Peyer's patch (tissue), 4 donors: ENCODE data around the gene ANKIB1. TPM values are rescaled to one million over a fixed set of nuclear protein-coding genes. Genes with fewer than 3 reads are reported as not detected.
"Not testable (repeated sequence)": the region's sequence is repeated elsewhere in the genome, so short reads cannot be mapped to it uniquely, and the experiment has no call there.

Source experiments
- DNase-seq, 3 donors: peaks; one replicate each; pipeline ENCODE4 v3.0.0-alpha.2; 2017 to 2019
- H3K27ac ChIP-seq, 4 donors: fragments of 200-600 bp; sonication (generic); one replicate each; pipeline ENCODE4 v1.5.1; 2016 to 2019
- H3K27me3 ChIP-seq, 2 donors: fragments of 200-600 bp; sonication (generic); one replicate each; pipeline ENCODE4 v1.5.1; 2019
- H3K36me3 ChIP-seq, 3 donors: fragments of 200-600 bp; sonication (generic); one replicate each; pipeline ENCODE4 v1.5.1; 2016 to 2019
- H3K4me1 ChIP-seq, 4 donors: fragments of 200-600 bp; sonication (generic); one replicate each; pipeline ENCODE4 v1.5.1; 2016 to 2019
- H3K4me3 ChIP-seq, 4 donors: fragments of 200-600 bp; sonication (generic); 1 replicate in 3 of 4; 2 replicates in 1 of 4; pipeline ENCODE4 v1.5.1; 2016 to 2019; ENCODE audit warnings: mild to moderate bottlenecking in 1 of 4
- H3K9me3 ChIP-seq, 4 donors: fragments of 200-600 bp; sonication (generic); one replicate each; pipeline ENCODE4 v1.5.1; 2016 to 2019; ENCODE audit warnings: mild to moderate bottlenecking in 1 of 4
- CTCF ChIP-seq, 6 experiments: fragments of 450-650 bp in 4 of 6; fragments of 200-600 bp in 2 of 6; sonication (generic) in 1 of 6; IDR thresholded peaks; one replicate each; pipeline ENCODE4 v1.5.1; 2017 to 2019; ENCODE audit warnings: antibody characterized with exemption in 6 of 6, mild to moderate bottlenecking in 3 of 6, moderate library complexity in 1 of 6
- POLR2A ChIP-seq, 2 donors: fragments of 450-650 bp; IDR thresholded peaks; one replicate each; pipeline ENCODE4 v1.5.1; 2017; ENCODE audit warnings: antibody characterized with exemption in 2 of 2, mild to moderate bottlenecking in 2 of 2, moderate library complexity in 2 of 2
- total RNA-seq, 4 donors: library from RNA; depleted of rRNA; stranded (reverse); fragments of >200 nt; gene quantifications; one replicate each; pipeline ENCODE4 v1.1.0, GENCODE V29; 2016

Gene ANKIB1
- total RNA-seq, 4 donors from 2014 or later: 37.8 to 82.5 (median 47.1) TPM

GRCh38 chr7:92433019-92433418, 187.2 kb downstream of the ANKIB1 start:
- no peaks in the 10 kb centered on the region for H3K36me3 ChIP-seq
- TF ChIP-seq POLR2A (IDR thresholded peaks at IDR 0.05) (no peak), CTCF (IDR thresholded peaks at IDR 0.05) (no peak)
- no peak overlapping the region for H3K4me3 ChIP-seq
- H3K4me1 ChIP-seq: no peaks in the 10 kb centered on the region
- no peak for DNase-seq
- H3K9me3 ChIP-seq: no peaks in the 10 kb centered on the region
- H3K27me3 ChIP-seq: no peaks in the 10 kb centered on the region
- no peak overlapping the region for H3K27ac ChIP-seq

GRCh38 chr7:92435542-92435941, 189.8 kb downstream of the ANKIB1 start:
- Histone ChIP-seq H3K9me3 (no peaks in the 10 kb centered on the region), H3K4me3 (no peak overlapping the region)
- DNase-seq: no peak

GRCh38 chr7:92436612-92437445, 191.1 kb downstream of the ANKIB1 start:
- DNase-seq: no peak
- Histone ChIP-seq H3K27ac (no peak overlapping the region), H3K36me3 (no peaks in the 10 kb centered on the region), H3K27me3 (no peaks in the 10 kb centered on the region), H3K4me3 (no peak overlapping the region), H3K4me1 (no peaks in the 10 kb centered on the region), H3K9me3 (no peaks in the 10 kb centered on the region)
- TF ChIP-seq POLR2A (IDR thresholded peaks at IDR 0.05) (no peak), CTCF (IDR thresholded peaks at IDR 0.05) (no peak)

More at GRCh38 chr7:92435542-92435941, 189.8 kb downstream of the ANKIB1 start:
- Histone ChIP-seq H3K4me1 (no peaks in the 10 kb centered on the region), H3K36me3 (no peaks in the 10 kb centered on the region), H3K27me3 (no peaks in the 10 kb centered on the region), H3K27ac (no peak overlapping the region)
- no peak for TF ChIP-seq CTCF (IDR thresholded peaks at IDR 0.05)
- TF ChIP-seq POLR2A (IDR thresholded peaks at IDR 0.05): no peak

- Histone ChIP-seq H3K4me3 (no peak overlapping the region), H3K27me3 (no peaks in the 10 kb centered on the region)
Measured at GRCh38 chr7:92437956-92438491, 192.2 kb downstream of the ANKIB1 start.

GRCh38 chr7:92442720-92443119, 196.9 kb downstream of the ANKIB1 start:
- not testable (repeated sequence) for H3K9me3 ChIP-seq, H3K27me3 ChIP-seq, H3K4me1 ChIP-seq, H3K4me3 ChIP-seq, H3K36me3 ChIP-seq, H3K27ac ChIP-seq, DNase-seq

More at GRCh38 chr7:92437956-92438491, 192.2 kb downstream of the ANKIB1 start:
- TF ChIP-seq CTCF (IDR thresholded peaks at IDR 0.05) (no peak), POLR2A (IDR thresholded peaks at IDR 0.05) (no peak)
- Histone ChIP-seq H3K27ac (no peak overlapping the region), H3K4me1 (no peaks in the 10 kb centered on the region), H3K36me3 (no peaks in the 10 kb centered on the region), H3K9me3 (no peaks in the 10 kb centered on the region)
- DNase-seq: no peak

- Histone ChIP-seq H3K27ac (peak overlapping the region; percentile 96 to 98 (median 98)), H3K36me3 (peaks cover 0 to 14% (median 0%) of the 10 kb centered on the region in 3 donors), H3K4me3 (peak overlapping the region; percentile 93 to 100 (median 94)), H3K4me1 (peaks cover 0 to 5% (median 0%) of the 10 kb centered on the region in 4 donors), H3K27me3 (no peaks in the 10 kb centered on the region), H3K9me3 (no peaks in the 10 kb centered on the region)
- DNase-seq: peak in 1 of 3 donors; percentile 49
- TF ChIP-seq CTCF (IDR thresholded peaks at IDR 0.05) (peak in 2 of 6 experiments; percentile 89 to 94), POLR2A (IDR thresholded peaks at IDR 0.05) (no peak)
Measured at GRCh38 chr7:92446869-92447344, 201.1 kb downstream of the ANKIB1 start.
